ENCODE measurements around the gene SSBP4. TPM values are rescaled to one million over a fixed set of nuclear protein-coding genes. Genes with fewer than 3 reads are reported as not detected.

SSBP4 gene
- total and polyA plus RNA-seq, 9 of the 15 experiments (the other 6 are each of a cell fraction or from before 2014, with no cell fraction given) = 1.1 to 189 (median 39.0) TPM

DNA sequence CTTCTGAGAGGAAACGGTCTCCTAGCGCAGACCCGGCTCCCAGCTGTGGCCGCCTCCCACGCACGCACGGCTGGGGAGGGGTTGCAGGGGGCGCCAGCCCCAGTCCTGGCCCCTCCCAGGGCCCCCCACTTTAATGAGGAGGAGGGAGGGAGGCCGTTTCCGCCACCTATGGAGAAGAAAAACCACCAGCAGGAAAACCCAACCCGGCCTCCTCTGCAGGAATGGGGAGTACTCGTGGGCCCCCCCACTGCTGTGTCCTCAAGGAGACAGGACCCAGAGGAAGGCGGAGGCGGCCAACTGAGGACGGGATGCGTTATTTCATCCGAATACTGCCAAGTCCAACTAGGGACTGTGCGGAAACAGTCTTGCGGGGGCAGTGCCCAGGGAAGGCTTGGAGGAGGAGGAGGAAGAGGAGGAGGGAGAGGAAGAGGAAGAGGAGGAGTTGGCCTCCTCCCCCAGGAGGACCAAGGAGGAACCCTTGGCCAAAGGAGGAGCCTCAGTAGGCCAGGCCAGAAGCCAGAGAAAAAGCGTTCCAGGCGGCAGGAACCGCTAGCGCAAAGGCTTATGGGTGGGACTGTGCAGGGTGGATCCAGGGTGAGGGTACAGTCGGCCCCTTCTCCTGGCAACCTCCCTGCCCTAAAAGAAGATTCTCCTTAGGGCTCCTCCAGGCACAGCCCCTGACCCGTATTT, 3.9 kb upstream of the SSBP4 start (continued):
- TF ChIP-seq, protein P1, sequence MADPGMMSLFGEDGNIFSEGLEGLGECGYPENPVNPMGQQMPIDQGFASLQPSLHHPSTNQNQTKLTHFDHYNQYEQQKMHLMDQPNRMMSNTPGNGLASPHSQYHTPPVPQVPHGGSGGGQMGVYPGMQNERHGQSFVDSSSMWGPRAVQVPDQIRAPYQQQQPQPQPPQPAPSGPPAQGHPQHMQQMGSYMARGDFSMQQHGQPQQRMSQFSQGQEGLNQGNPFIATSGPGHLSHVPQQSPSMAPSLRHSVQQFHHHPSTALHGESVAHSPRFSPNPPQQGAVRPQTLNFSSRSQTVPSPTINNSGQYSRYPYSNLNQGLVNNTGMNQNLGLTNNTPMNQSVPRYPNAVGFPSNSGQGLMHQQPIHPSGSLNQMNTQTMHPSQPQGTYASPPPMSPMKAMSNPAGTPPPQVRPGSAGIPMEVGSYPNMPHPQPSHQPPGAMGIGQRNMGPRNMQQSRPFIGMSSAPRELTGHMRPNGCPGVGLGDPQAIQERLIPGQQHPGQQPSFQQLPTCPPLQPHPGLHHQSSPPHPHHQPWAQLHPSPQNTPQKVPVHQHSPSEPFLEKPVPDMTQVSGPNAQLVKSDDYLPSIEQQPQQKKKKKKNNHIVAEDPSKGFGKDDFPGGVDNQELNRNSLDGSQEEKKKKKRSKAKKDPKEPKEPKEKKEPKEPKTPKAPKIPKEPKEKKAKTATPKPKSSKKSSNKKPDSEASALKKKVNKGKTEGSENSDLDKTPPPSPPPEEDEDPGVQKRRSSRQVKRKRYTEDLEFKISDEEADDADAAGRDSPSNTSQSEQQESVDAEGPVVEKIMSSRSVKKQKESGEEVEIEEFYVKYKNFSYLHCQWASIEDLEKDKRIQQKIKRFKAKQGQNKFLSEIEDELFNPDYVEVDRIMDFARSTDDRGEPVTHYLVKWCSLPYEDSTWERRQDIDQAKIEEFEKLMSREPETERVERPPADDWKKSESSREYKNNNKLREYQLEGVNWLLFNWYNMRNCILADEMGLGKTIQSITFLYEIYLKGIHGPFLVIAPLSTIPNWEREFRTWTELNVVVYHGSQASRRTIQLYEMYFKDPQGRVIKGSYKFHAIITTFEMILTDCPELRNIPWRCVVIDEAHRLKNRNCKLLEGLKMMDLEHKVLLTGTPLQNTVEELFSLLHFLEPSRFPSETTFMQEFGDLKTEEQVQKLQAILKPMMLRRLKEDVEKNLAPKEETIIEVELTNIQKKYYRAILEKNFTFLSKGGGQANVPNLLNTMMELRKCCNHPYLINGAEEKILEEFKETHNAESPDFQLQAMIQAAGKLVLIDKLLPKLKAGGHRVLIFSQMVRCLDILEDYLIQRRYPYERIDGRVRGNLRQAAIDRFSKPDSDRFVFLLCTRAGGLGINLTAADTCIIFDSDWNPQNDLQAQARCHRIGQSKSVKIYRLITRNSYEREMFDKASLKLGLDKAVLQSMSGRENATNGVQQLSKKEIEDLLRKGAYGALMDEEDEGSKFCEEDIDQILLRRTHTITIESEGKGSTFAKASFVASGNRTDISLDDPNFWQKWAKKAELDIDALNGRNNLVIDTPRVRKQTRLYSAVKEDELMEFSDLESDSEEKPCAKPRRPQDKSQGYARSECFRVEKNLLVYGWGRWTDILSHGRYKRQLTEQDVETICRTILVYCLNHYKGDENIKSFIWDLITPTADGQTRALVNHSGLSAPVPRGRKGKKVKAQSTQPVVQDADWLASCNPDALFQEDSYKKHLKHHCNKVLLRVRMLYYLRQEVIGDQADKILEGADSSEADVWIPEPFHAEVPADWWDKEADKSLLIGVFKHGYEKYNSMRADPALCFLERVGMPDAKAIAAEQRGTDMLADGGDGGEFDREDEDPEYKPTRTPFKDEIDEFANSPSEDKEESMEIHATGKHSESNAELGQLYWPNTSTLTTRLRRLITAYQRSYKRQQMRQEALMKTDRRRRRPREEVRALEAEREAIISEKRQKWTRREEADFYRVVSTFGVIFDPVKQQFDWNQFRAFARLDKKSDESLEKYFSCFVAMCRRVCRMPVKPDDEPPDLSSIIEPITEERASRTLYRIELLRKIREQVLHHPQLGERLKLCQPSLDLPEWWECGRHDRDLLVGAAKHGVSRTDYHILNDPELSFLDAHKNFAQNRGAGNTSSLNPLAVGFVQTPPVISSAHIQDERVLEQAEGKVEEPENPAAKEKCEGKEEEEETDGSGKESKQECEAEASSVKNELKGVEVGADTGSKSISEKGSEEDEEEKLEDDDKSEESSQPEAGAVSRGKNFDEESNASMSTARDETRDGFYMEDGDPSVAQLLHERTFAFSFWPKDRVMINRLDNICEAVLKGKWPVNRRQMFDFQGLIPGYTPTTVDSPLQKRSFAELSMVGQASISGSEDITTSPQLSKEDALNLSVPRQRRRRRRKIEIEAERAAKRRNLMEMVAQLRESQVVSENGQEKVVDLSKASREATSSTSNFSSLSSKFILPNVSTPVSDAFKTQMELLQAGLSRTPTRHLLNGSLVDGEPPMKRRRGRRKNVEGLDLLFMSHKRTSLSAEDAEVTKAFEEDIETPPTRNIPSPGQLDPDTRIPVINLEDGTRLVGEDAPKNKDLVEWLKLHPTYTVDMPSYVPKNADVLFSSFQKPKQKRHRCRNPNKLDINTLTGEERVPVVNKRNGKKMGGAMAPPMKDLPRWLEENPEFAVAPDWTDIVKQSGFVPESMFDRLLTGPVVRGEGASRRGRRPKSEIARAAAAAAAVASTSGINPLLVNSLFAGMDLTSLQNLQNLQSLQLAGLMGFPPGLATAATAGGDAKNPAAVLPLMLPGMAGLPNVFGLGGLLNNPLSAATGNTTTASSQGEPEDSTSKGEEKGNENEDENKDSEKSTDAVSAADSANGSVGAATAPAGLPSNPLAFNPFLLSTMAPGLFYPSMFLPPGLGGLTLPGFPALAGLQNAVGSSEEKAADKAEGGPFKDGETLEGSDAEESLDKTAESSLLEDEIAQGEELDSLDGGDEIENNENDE (IDR thresholded peaks at IDR 0.05; ENCODE audit: low read depth, low read length) = no peak
- no peak for TF ChIP-seq ZNF644 (tag; IDR thresholded peaks at IDR 0.05; ENCODE audit: low read depth)
- no peak for TF ChIP-seq NR2C1 (IDR thresholded peaks at IDR 0.05)
- TF ChIP-seq NR2C1 (tag; IDR thresholded peaks at IDR 0.05) = peak; percentile 48; the same call in 1 of the 2 replicates
- TF ChIP-seq, protein P2, sequence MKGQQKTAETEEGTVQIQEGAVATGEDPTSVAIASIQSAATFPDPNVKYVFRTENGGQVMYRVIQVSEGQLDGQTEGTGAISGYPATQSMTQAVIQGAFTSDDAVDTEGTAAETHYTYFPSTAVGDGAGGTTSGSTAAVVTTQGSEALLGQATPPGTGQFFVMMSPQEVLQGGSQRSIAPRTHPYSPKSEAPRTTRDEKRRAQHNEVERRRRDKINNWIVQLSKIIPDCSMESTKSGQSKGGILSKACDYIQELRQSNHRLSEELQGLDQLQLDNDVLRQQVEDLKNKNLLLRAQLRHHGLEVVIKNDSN (CRISPR knock-in tag; IDR thresholded peaks at IDR 0.05) = no peak
- no peak for TF ChIP-seq ZNF23 (CRISPR knock-in tag; IDR thresholded peaks at IDR 0.05)
- peak; percentile 53 for TF ChIP-seq EP400 (IDR thresholded peaks at IDR 0.05)
- no peak for TF ChIP-seq ZNF57 (CRISPR knock-in tag; IDR thresholded peaks at IDR 0.05)
- TF ChIP-seq ZNF165 (CRISPR knock-in tag; IDR thresholded peaks at IDR 0.05; ENCODE audit: borderline replicate concordance) = peak; percentile 83; the same call in 1 of the 2 replicates
- peak; percentile 86; the same call in 1 of the 2 replicates for TF ChIP-seq MTA1 (IDR thresholded peaks at IDR 0.05; ENCODE audit: borderline replicate concordance)
- TF ChIP-seq KLF16 (IDR thresholded peaks at IDR 0.05) = no peak; the same call in none of the 2 replicates
- TF ChIP-seq, protein P3, sequence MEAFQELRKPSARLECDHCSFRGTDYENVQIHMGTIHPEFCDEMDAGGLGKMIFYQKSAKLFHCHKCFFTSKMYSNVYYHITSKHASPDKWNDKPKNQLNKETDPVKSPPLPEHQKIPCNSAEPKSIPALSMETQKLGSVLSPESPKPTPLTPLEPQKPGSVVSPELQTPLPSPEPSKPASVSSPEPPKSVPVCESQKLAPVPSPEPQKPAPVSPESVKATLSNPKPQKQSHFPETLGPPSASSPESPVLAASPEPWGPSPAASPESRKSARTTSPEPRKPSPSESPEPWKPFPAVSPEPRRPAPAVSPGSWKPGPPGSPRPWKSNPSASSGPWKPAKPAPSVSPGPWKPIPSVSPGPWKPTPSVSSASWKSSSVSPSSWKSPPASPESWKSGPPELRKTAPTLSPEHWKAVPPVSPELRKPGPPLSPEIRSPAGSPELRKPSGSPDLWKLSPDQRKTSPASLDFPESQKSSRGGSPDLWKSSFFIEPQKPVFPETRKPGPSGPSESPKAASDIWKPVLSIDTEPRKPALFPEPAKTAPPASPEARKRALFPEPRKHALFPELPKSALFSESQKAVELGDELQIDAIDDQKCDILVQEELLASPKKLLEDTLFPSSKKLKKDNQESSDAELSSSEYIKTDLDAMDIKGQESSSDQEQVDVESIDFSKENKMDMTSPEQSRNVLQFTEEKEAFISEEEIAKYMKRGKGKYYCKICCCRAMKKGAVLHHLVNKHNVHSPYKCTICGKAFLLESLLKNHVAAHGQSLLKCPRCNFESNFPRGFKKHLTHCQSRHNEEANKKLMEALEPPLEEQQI (IDR thresholded peaks at IDR 0.05) = no peak

Data from K562 (cell line).